Colonic mucosa (tissue), 4 donors: ENCODE measurements around the gene NFKBIE. TPM values are rescaled to one million over a fixed set of nuclear protein-coding genes. Genes with fewer than 3 reads are reported as not detected.

Experiments
- DNase-seq: peaks from one replicate; pipeline ENCODE4 v3.0.0-alpha.2; 2020
- H3K27ac ChIP-seq: fragments of 200-600 bp; one replicate; pipeline ENCODE4 v1.8.0; 2021
- H3K27me3 ChIP-seq: fragments of 200-600 bp; one replicate; pipeline ENCODE4 v1.8.0; 2021
- H3K36me3 ChIP-seq: fragments of 200-600 bp; one replicate; pipeline ENCODE4 v1.8.0; 2021
- H3K4me1 ChIP-seq: fragments of 200-600 bp; one replicate; pipeline ENCODE4 v1.8.0; 2021; ENCODE audit warnings: mild to moderate bottlenecking
- H3K4me3 ChIP-seq: fragments of 200-600 bp; one replicate; pipeline ENCODE4 v1.8.0; 2021
- H3K9ac ChIP-seq, 2 donors: one replicate each; pipeline ENCODE4 v1.7.0; 2013; ENCODE audit warnings: control low read depth in 2 of 2, low read depth in 2 of 2, low read length in 2 of 2
- H3K9me3 ChIP-seq: fragments of 200-600 bp; one replicate; pipeline ENCODE4 v1.8.0; 2021
- intact Hi-C: fragments of 100-400 bp; cut with DNase I; formaldehyde crosslinking; loops from one replicate; pipeline ENCODE4 v1.14.1; 2022
- total RNA-seq, 2 donors: library from RNA; stranded (reverse); fragmentation: NEBNext Ultra II Directional in 1 of 2; extraction: Animal tissue kit (Norgen Biotek cat#: 25700) in 1 of 2; gene quantifications; one replicate each; pipeline ENCODE4 v1.2.1, GENCODE V29; 2021
- TF ChIP-seq, protein P1 (sequence below): fragments of 200-600 bp; IDR thresholded peaks from one replicate; pipeline ENCODE4 v1.8.0; 2022; ENCODE audit warnings: antibody characterized with exemption, mild to moderate bottlenecking
- donor health status: healthy.
- donor health status: DM: no; HTN: no; CAD: no.
- donor health status: DM: no; HTN: no; CAD: no.

Gene NFKBIE
- total RNA-seq, 2 donors from 2014 or later: 11.9 to 18.8 TPM

DNA sequence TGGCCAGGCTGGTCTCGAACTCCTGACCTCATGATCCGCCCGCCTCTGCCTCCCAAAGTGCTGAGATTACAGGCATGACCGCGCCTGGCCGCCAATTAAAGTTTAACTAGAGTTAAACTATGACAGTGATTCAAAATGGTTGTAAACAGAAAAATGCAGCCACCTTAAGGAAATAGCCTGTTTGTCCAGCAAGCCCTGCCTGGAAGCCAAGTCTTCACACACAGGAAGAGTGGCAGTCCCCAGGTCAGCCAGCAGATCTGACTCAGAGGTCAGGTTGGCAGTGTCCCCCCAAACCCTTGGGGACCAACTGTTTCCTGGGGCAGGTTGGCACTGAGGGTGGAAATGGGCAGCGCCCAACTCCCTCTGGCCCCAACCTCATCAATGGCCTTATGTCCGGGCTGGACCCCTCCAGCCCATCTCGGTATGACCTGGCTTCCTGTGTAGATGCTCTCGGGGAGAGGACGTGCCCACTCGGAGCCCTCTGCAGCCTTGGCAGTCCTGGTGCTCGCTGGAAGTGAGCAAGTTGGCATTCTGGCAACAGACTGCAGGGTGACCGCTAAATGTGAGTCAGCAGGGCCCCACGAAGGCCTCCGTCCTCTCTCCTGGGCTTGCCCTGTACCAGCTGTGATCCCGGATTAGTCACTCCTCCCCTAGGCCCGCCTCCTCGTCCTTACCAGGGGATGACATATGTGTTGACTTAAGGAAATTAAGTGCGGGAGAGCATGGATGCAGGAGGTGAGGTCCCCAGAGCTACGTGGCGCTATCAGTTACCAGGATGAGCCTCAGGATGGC, 28.1 kb downstream of the NFKBIE start:
- H3K9me3 ChIP-seq: no peaks in the 10 kb centered on the region
- H3K4me3 ChIP-seq: peak overlapping the region; percentile 41
- intact Hi-C loops: loop anchor here (5.0 kb wide), 1 partner anchor 140 kb away; no protein-coding TSS in a partner anchor
- no peaks in the 10 kb centered on the region for H3K36me3 ChIP-seq
- no peaks in the 10 kb centered on the region for H3K4me1 ChIP-seq
- H3K27me3 ChIP-seq: no peaks in the 10 kb centered on the region
- peak overlapping the region; percentile 96 for H3K27ac ChIP-seq
- peak; percentile 96 for DNase-seq
- H3K9ac ChIP-seq: peak overlapping the region; percentile 93 to 94
- TF ChIP-seq, protein P1, sequence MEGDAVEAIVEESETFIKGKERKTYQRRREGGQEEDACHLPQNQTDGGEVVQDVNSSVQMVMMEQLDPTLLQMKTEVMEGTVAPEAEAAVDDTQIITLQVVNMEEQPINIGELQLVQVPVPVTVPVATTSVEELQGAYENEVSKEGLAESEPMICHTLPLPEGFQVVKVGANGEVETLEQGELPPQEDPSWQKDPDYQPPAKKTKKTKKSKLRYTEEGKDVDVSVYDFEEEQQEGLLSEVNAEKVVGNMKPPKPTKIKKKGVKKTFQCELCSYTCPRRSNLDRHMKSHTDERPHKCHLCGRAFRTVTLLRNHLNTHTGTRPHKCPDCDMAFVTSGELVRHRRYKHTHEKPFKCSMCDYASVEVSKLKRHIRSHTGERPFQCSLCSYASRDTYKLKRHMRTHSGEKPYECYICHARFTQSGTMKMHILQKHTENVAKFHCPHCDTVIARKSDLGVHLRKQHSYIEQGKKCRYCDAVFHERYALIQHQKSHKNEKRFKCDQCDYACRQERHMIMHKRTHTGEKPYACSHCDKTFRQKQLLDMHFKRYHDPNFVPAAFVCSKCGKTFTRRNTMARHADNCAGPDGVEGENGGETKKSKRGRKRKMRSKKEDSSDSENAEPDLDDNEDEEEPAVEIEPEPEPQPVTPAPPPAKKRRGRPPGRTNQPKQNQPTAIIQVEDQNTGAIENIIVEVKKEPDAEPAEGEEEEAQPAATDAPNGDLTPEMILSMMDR: no peak

DNA sequence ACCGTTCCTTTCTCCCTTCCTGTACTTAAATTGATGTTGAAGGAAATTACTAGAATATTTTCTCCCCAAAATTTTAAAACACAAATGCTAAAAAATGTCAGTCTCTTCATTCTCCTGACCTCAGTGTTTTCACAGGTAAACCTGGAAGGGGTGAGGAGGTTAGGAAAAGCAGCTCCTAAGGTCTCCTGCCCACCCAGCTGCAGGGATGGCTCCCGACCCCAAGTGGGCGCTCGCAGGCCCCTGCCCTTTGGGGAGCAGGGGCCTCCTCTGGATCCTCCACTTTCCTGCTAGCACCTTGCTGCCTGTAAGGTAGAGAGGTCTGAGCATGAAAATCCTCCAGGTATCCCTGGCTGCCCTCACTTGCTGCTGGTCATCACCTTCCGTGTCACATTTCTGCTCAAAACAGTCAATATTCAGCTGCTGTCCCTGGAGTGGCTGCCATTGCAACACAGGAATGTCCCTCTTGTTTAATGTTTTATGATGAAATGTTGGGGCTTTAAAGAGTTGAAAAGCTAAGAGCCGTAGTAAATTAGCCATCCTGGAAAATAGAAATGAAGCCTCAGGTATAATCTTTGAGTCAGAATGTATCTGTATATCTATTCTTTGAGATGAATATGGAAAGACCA, 29.3 kb downstream of the NFKBIE start:
- H3K36me3 ChIP-seq: no peaks in the 10 kb centered on the region
- no peak for DNase-seq

DNA sequence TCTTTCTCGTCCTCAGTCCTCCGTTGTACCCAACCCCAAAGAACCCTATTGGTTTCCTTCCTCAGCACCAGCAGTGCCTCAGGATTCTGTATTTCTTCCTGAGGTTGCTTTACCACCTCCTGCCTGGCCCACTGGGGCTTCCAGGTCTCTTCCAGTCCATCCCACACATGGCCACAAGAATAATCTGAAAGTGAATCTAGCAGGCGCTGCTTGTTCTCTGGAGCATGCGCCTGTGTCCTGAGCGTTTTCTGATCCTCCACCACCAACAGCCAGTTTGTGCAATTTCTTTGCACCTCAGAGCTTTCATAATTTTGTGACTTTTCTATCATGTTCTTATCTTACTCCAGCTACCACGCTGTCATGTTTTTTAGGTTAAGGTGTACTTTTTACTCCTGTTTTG, 30.1 kb downstream of the NFKBIE start:
- no peak overlapping the region for H3K4me3 ChIP-seq
- no peaks in the 10 kb centered on the region for H3K27me3 ChIP-seq
- peak overlapping the region in 1 of 2 donors; percentile 44 for H3K9ac ChIP-seq
- no peaks in the 10 kb centered on the region for H3K9me3 ChIP-seq
- TF ChIP-seq, protein P1: no peak
- no peak for DNase-seq
- H3K4me1 ChIP-seq: no peaks in the 10 kb centered on the region
- no peak overlapping the region for H3K27ac ChIP-seq
- H3K36me3 ChIP-seq: no peaks in the 10 kb centered on the region
- intact Hi-C loops: loop anchor here (5.0 kb wide), 1 partner anchor 138 kb away; no protein-coding TSS in a partner anchor

More for the DNA sequence above, 29.3 kb downstream of the NFKBIE start:
- H3K27ac ChIP-seq: no peak overlapping the region
- no peak overlapping the region for H3K9ac ChIP-seq
- H3K4me1 ChIP-seq: no peaks in the 10 kb centered on the region
- TF ChIP-seq, protein P1: no peak
- no peaks in the 10 kb centered on the region for H3K27me3 ChIP-seq
- H3K9me3 ChIP-seq: no peaks in the 10 kb centered on the region
- intact Hi-C loops: loop anchor here (5.0 kb wide), 1 partner anchor 139 kb away; no protein-coding TSS in a partner anchor
- no peak overlapping the region for H3K4me3 ChIP-seq

DNA sequence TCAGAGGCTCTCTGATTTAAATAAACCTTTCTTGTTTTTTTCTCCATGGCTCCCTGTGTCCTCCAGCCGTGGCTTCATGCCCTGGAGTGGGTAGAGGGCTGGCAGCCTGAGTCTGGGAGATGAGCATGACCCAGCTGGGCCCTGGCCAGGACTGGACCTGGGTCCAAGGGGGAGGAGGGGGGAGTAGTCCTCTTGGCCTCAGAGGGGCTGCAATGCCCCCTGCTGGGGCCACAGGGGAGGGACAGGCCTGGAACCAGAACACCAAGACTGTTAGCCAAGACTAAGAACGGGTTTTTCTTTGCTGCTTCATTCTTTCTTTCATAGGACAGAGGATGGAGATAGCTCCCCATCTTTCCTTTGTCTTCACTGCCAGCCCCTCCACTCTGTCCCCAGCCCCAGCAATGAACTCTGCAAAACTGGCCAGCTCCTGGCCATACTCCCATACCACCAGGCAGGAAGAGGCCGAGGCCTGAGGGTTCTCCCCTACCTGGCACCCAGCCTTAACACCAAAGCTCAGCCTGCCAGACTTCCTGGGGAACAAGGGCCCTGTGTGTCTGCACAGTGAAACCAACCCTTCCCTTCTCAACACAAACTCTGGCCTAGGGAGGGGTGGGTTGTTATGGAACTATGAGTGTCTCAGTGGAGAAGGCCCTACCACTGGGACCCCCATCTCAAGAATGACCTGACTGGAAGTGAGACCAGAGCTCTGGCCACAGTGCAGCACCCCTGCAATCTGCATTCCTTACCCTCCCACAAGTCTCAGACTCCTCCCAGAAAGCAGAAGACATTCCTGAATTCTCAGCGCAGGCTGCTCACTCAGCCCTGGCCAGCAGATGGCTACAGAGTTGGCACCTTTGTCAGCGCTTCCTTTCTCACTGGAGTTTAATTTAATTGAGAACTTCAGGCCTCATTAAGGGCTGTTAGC, 31.0 kb downstream of the NFKBIE start:
- TF ChIP-seq, protein P1: peak; percentile 56
- Histone ChIP-seq H3K4me3 (no peak overlapping the region), H3K27ac (no peak overlapping the region), H3K9ac (peak overlapping the region in 1 of 2 donors; percentile 44), H3K9me3 (no peaks in the 10 kb centered on the region), H3K27me3 (no peaks in the 10 kb centered on the region), H3K4me1 (no peaks in the 10 kb centered on the region), H3K36me3 (no peaks in the 10 kb centered on the region)
- intact Hi-C loops: loop anchor here (5.0 kb wide), 1 partner anchor 137 kb away; no protein-coding TSS in a partner anchor
- DNase-seq: peak; percentile 61

DNA sequence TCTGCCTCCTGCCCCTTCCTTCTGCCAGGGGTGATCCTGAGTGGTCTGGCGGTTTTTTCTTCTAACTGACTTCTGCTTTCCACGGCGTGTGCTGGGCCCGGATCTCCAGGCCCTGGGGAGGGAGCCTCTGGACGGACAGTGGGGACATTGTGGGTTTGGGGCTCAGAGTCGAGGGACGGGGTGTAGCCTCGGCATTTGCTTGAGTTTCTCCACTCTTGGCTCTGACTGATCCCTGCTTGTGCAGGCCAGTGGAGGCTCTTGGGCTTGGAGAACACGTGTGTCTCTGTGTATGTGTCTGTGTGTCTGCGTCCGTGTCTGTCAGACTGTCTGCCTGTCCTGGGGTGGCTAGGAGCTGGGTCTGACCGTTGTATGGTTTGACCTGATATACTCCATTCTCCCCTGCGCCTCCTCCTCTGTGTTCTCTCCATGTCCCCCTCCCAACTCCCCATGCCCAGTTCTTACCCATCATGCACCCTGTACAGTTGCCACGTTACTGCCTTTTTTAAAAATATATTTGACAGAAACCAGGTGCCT, 31.7 kb downstream of the NFKBIE start:
- TF ChIP-seq, protein P1: no peak
- Histone ChIP-seq H3K4me3 (no peak overlapping the region), H3K9me3 (no peaks in the 10 kb centered on the region), H3K27ac (no peak overlapping the region), H3K36me3 (no peaks in the 10 kb centered on the region), H3K9ac (no peak overlapping the region), H3K4me1 (no peaks in the 10 kb centered on the region), H3K27me3 (no peaks in the 10 kb centered on the region)
- DNase-seq: no peak
- intact Hi-C loops: loop anchor here (2.0 kb wide), 1 partner anchor 61 kb away; no protein-coding TSS in a partner anchor
